Activated naive CD8-positive, alpha-beta T cell (primary cell): ENCODE measurements around the gene KCNQ1.

Experiments
- H3K27ac Mint-ChIP-seq: one replicate; pipeline ENCODE4 v1.8.0; 2021; ENCODE audit warnings: mixed read lengths
- H3K27me3 Mint-ChIP-seq: one replicate; pipeline ENCODE4 v1.8.0; 2021; ENCODE audit warnings: mixed read lengths
- H3K36me3 Mint-ChIP-seq: one replicate; pipeline ENCODE4 v1.8.0; 2021; ENCODE audit warnings: mixed read lengths
- H3K4me1 Mint-ChIP-seq: one replicate; pipeline ENCODE4 v1.8.0; 2021; ENCODE audit warnings: low read depth, mixed read lengths
- H3K4me3 Mint-ChIP-seq: one replicate; pipeline ENCODE4 v1.8.0; 2021; ENCODE audit warnings: mild to moderate bottlenecking, mixed read lengths
- H3K9me3 Mint-ChIP-seq: one replicate; pipeline ENCODE4 v1.8.0; 2021; ENCODE audit warnings: low read depth, mixed read lengths

Gene KCNQ1

DNA sequence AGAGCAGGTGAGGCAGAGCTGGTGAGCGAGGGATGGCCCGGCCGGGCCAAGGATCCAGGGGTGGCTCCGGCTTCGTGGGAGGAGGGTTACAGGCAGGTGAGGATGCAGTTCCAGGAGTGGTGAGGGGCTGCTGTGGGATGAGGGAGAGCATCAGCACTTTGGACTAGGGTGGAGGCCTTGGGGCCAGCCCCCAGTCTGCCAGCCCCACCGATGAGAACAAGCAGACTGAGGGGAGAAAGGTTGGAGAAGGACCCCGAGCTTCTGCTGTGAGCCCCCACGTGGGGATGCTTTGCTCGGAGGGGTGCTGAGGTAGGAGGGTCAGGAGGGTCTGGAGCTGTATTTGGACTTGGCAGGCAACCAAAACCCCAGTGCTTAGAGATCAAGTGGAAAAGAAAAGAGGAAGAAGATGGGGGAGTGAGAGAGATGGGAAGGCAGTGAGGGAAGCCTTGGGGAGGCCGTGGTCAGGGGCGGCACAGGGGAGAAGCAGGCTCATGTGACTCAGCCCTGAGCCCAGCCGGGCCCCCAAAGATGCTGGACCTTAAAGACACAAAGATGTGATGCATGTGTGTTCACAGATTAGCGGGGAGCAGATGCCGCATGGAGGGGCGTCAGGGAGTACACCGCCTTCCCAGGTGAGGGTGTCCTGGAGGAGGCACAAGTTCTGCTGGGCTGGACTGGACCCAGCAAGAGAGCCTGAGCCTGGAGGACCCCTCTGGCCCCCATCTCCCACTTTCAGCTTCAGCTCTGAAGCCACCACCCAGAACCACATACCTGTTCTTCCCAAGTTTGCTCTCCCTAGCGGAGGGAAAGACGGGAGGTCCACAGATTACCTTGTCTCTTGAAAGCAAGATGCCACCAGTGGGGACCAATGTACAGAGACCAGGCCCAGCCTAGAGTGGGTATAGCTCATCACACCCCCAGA lies 349.5 kb downstream of the KCNQ1 start:
- no peaks in the 10 kb centered on the region for H3K9me3 Mint-ChIP-seq
- H3K4me1 Mint-ChIP-seq: no peaks in the 10 kb centered on the region
- H3K36me3 Mint-ChIP-seq: peaks cover 8% of the 10 kb centered on the region
- H3K4me3 Mint-ChIP-seq: no peak overlapping the region
- no peak overlapping the region for H3K27ac Mint-ChIP-seq
- no peaks in the 10 kb centered on the region for H3K27me3 Mint-ChIP-seq

DNA sequence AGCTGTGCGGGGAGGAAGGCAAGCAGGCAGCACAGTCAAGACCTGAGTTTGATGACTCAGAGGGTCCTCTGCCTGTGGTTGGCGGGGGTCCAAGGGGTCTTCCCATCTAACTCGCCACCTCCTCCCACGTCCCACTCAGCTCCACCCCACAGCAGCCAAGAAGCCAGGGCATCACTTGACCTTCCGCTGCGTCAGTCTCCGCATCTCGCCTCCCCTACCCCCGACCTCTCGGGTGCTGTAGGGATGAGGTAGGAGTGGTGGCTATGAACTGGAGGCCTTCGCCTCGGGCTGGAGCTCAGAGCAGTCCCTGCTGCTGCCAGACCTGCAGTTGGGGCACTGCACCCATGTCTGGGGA lies 350.1 kb downstream of the KCNQ1 start:
- Mint-ChIP-seq H3K27me3 (no peaks in the 10 kb centered on the region), H3K27ac (no peak overlapping the region), H3K9me3 (no peaks in the 10 kb centered on the region), H3K4me1 (no peaks in the 10 kb centered on the region), H3K36me3 (peaks cover 10% of the 10 kb centered on the region), H3K4me3 (no peak overlapping the region)

DNA sequence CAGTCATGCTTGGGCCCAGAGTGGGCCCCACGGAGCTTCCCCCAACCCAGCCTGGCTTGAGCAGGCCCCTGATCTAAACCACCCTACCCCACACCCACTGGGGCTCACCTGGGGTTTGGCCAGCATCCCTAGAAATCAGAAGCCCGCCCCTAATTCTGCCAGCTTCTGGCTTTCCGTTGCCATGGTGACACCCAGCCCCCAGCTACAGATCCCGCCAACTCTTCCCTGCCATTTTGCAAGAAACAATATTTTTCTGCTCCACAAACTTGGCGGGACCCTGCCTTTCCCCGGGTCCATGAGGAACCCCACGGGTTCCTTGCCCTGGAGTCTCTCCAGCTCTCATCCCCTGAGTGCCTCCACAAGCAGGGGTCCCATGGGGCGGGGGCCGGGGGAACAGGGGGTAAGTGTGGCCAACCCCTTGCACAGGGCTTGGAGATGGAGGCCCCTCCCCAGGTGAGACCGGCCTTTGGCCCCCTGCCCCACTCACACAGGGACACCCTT lies 350.7 kb downstream of the KCNQ1 start:
- no peak overlapping the region for H3K27ac Mint-ChIP-seq
- no peak overlapping the region for H3K4me3 Mint-ChIP-seq
- H3K36me3 Mint-ChIP-seq: peaks cover 10% of the 10 kb centered on the region
- H3K27me3 Mint-ChIP-seq: no peaks in the 10 kb centered on the region
- H3K4me1 Mint-ChIP-seq: no peaks in the 10 kb centered on the region
- no peaks in the 10 kb centered on the region for H3K9me3 Mint-ChIP-seq

- Mint-ChIP-seq H3K9me3 (no peaks in the 10 kb centered on the region), H3K27ac (no peak overlapping the region), H3K27me3 (no peaks in the 10 kb centered on the region), H3K4me3 (no peak overlapping the region), H3K4me1 (no peaks in the 10 kb centered on the region), H3K36me3 (peaks cover 10% of the 10 kb centered on the region)
Measured at GRCh38 chr11:2796091-2796490, 351.3 kb downstream of the KCNQ1 start.

- Mint-ChIP-seq H3K4me1 (no peaks in the 10 kb centered on the region), H3K36me3 (peaks cover 10% of the 10 kb centered on the region), H3K27ac (no peak overlapping the region), H3K27me3 (no peaks in the 10 kb centered on the region), H3K4me3 (no peak overlapping the region), H3K9me3 (no peaks in the 10 kb centered on the region)
Measured at GRCh38 chr11:2796508-2797113, 351.8 kb downstream of the KCNQ1 start.

GRCh38 chr11:2797121-2797711 lies 352.4 kb downstream of the KCNQ1 start:
- H3K9me3 Mint-ChIP-seq: no peaks in the 10 kb centered on the region
- no peak overlapping the region for H3K4me3 Mint-ChIP-seq
- no peaks in the 10 kb centered on the region for H3K27me3 Mint-ChIP-seq
- H3K27ac Mint-ChIP-seq: no peak overlapping the region
- H3K36me3 Mint-ChIP-seq: peaks cover 10% of the 10 kb centered on the region
- no peaks in the 10 kb centered on the region for H3K4me1 Mint-ChIP-seq

DNA sequence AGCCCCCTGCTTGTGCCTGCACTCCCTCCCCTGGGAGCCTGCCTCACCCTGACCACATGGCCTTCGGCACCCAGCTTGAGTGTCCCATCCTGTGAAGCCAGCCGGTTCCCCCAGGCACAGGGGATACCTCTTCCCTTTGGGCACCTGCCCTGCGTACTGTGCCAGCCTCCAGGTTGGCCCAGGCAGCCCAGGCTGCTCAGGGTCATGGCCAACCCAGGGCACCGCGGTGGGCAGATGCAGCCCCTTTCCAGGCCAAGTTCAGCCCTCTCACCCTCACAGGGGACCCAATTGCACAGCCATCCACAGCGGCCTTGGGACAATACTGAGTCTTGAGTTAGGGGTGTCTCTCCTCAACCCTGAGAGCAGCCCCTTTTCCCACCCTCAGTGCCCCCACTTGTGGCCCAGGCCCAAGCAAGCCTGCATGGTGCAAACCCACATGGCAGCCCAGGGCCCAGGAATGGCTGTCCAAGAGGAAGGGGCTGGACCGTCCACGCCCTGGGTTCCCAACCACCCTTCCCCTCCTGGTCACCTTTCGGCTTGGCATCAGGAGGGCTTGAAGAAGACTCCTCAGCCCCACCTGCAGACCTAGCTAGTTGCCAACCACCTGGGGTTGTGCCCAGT lies 353.0 kb downstream of the KCNQ1 start:
- Mint-ChIP-seq H3K27ac (no peak overlapping the region), H3K27me3 (no peaks in the 10 kb centered on the region), H3K4me3 (no peak overlapping the region), H3K4me1 (no peaks in the 10 kb centered on the region), H3K36me3 (peaks cover 10% of the 10 kb centered on the region), H3K9me3 (no peaks in the 10 kb centered on the region)

GRCh38 chr11:2798951-2799761 lies 354.3 kb downstream of the KCNQ1 start:
- Mint-ChIP-seq H3K27me3 (no peaks in the 10 kb centered on the region), H3K27ac (no peak overlapping the region), H3K4me3 (no peak overlapping the region), H3K9me3 (no peaks in the 10 kb centered on the region), H3K36me3 (peaks cover 8% of the 10 kb centered on the region), H3K4me1 (no peaks in the 10 kb centered on the region)

DNA sequence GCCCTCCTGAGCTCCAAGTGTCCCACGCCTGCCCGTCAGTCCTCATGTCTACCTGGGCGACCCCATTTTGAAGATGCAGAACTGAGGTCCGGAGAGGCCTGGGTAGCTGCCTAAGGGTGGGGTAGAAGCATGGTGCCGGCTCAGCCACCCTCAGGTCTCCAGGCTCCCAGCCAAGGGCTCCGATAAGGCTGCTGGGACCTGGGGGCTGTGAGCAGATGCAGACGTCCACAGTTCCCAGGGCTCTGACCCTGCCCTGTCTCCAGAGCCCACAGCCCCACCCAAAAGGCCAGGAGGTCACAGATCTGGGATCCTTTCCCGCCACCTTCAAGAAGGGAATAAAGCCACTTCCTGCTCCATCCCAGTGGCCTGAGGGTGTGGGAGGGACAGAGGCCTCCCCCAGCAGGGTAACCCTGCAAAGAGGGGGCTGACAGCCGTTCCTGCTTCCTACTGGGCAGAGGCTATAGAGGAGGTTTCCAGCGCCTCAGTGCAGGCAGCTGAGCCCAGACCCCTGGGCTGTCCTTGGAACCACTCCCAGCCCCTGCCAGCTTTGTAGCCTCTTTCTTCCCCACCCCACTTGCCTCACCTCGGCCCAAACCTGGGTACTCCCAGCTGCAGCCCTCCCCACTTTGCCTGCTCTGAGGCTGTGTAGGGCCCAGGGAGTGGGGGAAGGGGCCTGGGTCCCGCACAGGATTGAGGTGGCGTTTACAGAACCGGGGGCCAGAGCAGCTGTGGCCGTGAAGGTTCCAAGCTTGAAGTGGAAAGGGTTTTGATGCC lies 355.3 kb downstream of the KCNQ1 start:
- Mint-ChIP-seq H3K27ac (no peak overlapping the region), H3K36me3 (peaks cover 8% of the 10 kb centered on the region), H3K4me1 (no peaks in the 10 kb centered on the region)

GRCh38 chr11:2800655-2801531 lies 356.1 kb downstream of the KCNQ1 start:
- H3K9me3 Mint-ChIP-seq: no peaks in the 10 kb centered on the region
- H3K36me3 Mint-ChIP-seq: peaks cover 8% of the 10 kb centered on the region
- no peaks in the 10 kb centered on the region for H3K27me3 Mint-ChIP-seq
- H3K4me1 Mint-ChIP-seq: no peaks in the 10 kb centered on the region
- no peak overlapping the region for H3K4me3 Mint-ChIP-seq
- no peak overlapping the region for H3K27ac Mint-ChIP-seq

More for the DNA sequence above, 355.3 kb downstream of the KCNQ1 start:
- Mint-ChIP-seq H3K4me3 (no peak overlapping the region), H3K9me3 (no peaks in the 10 kb centered on the region), H3K27me3 (no peaks in the 10 kb centered on the region)

- Mint-ChIP-seq H3K4me1 (no peaks in the 10 kb centered on the region), H3K9me3 (no peaks in the 10 kb centered on the region), H3K4me3 (no peak overlapping the region), H3K27ac (no peak overlapping the region), H3K36me3 (peaks cover 8% of the 10 kb centered on the region), H3K27me3 (no peaks in the 10 kb centered on the region)
Measured at GRCh38 chr11:2801711-2802388, 357.0 kb downstream of the KCNQ1 start.

GRCh38 chr11:2802389-2803185 lies 357.8 kb downstream of the KCNQ1 start:
- H3K4me3 Mint-ChIP-seq: no peak overlapping the region

More at GRCh38 chr11:2802389-2803185, 357.8 kb downstream of the KCNQ1 start:
- Mint-ChIP-seq H3K36me3 (peaks cover 8% of the 10 kb centered on the region), H3K4me1 (no peaks in the 10 kb centered on the region), H3K9me3 (no peaks in the 10 kb centered on the region), H3K27ac (no peak overlapping the region), H3K27me3 (no peaks in the 10 kb centered on the region)
